ENCODE data around the gene MAML3.

The MAML3 gene

DNA sequence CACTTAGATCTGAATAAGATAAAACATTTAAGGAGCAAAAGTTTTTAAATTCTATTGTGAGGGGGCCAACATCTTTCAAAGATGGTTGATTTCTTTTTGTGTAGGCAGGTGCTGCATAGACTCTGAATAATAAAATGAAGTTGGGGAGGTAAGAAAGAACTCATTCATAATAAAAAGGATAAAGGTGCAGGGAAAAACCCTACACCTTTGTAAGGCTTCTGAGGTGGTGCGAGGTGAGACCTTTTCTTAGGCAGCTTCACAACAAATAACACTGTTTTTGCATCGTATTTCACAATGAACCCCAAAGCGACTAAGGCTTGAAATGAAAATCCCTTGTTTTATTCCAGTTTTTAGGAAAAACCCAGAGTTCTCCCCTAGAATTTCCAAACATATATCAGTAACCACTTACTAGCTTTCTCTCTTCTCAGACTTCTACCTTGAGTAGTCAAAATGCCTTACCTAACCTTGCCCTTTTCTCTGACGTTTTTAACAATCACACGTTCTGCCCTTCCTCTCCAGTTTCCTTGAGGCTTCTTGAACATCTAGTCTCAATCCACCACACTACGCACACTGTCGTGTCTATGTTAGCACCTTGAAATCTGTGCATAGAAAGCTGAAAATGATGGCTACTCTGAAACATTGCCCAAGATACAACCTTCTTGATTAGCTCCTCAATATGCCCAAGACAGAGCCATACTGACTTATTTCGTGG lies 30.2 kb downstream of the MAML3 start:
- no peak for DNase-seq

DNA sequence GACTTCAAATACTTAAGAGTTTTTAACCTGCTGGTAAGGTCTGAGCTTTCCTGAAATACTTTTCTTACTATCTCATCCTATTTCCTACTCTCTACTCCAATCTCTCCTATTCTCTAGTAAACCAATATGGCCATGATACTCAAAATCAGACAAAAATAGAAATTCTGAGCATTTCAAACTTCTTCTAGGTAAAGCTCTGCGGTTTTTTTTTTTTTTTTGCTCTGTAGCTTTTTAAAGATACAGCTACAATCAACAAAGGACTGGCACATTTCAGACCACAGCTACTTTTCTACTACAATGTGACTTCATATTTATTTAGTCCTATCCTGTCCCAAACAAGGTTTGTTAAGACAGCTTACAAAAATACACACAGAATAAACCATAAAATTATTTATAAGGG lies 31.1 kb downstream of the MAML3 start:
- no peak for DNase-seq

DNA sequence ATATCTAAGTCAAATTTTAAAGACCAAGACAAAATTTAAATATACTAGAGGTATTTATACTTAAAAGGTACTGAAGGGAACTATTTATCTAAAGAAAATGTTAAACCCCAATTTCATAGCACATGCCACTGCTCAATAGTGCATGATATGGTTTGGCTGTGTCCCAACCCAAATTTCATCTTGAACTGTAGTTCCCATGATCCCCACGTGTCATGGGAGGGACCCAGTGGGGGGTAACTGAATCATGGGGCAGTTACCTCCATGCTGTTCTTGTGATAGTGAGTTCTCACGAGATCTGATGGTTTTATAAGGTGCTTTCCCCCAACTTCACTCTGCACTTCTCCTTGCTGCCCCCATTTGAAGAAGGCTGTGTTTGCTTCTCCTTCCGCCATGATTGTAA lies 32.3 kb downstream of the MAML3 start:
- DNase-seq = no peak

DNA sequence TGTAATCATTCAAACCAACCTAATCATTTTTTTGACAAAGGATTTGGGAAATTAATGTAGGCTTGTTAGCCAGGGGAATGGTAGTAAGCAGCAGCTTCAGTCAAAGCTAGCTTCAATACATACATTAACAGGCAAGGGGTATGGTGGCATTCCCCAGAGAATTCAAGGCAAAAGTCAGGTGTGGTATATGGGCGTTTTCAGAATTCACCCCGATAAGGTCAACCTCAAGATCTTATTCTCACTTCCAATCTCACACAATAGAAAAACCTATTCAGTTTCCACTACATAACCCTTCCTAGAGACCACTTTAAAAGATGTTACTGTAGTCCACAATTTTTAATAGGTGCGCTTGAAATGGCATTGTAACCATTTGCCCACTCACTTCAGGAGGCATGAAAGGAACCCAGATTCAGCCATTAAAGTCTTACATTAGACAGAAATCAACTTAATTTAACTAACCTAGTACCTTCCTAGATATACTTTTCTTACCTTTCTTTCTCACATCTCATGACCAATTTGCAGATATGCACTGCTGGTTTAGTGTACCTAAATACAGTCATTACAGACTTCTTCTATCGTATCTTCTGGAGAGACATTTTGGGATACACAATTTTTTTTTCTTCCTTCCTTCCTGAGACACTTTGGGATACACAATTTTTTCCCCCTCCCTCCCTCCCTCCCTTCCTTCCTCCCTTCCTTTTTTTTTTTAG lies 34.9 kb downstream of the MAML3 start:
- no peak for DNase-seq

DNA sequence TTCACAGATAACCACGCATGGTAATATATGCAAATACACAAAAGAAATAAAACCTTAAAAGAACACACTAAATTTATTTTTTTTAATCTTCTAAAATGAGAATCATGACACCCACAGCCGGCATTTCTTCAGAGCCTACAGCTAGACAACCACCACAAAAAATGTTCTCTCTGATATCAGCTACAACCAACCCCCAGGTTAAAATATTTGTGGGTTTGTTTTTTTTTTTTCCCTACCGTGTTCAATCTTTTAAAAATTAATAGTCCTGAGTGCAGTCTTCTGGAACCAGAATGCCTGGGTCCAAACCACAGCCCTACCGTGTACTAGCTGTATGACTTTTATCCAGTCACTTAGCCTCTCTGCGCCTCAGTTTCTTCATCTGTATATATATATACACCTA lies 36.0 kb downstream of the MAML3 start:
- no peak for DNase-seq

DNA sequence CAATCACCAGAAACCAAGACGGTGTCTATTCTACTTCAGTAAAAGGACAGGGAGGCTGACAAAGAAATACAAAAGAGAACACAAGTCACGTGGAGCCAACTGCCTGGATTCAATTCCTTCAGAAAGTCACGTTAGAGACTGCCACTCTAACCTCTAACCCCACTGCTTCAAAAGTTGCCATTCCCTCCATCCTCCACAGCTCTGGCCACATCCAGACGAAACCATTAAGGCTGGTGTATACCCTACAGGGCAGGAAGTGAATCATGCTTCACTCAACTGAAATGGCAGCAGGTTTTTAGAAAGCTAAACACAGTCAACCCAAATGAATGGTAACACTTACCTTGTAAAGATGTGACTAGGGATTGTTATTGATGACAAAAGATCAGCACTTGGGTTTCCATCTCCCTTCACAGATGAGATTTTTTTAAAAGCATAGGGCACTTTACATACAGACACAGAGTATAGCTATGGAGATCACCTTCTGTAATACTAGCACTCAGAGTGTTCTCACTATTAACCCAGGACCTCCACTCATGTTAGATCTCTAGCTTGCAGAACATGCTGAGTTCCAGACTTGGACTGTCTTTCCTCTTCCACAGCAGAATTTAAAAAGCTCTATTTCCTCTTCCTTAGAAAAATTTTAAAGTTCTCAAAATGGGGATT lies 37.4 kb downstream of the MAML3 start:
- no peak for DNase-seq

DNA sequence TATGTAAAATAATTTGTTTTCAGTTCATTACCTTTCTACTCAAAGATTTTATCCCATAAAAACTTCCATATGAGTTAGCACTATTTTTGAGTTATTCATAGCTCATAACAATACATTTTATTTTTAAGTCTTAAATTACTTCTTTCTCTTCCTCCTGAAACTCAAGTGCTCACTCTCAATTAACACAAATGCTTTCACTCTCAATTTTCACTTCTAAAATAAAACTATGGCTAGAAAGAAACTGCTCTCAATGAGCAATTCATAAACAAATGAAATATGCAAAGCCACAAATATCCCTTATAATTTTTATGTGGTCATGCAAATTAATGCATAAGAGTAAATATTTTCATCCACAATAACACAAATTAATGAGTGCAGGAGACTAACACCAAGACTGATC lies 38.8 kb downstream of the MAML3 start:
- no peak for DNase-seq

DNA sequence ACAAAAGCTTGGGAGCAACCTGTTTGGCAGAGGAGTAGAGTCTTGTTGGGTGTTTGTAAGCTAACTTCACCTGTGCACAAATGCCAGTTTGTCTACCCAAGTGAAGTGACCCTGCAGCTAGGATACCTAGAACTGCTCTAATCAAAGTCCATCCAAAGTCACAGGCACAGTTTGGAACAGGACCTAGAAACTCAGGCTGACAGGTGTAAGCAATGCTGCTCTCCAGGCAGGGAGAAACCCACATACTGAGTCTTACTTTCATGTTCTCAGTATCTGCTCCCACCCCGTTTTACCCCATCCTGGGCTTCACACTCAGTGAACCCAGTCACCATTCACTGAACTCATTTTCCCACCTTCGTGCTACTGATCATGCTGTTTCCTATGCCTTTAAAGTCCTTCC lies 40.3 kb downstream of the MAML3 start:
- no peak for DNase-seq

DNA sequence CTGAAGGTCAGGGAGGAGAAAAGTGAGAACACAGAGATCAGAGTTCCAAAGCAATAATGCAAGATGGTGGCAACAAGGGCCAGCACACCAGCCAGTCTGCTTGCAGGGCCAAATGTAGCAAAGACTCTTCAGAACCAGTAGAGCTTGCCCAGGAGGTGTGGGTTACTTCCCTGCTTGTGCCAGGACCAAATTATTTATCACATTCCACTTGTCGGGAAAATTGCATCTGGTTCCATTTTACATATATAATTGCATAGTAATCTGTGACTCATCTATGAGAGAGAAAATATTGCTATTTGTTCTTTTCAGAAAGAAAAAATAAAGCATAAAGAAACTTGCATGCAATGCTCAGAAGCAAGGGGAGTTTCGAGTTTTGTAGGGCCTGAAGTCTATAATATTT lies 41.4 kb downstream of the MAML3 start:
- DNase-seq = no peak

DNA sequence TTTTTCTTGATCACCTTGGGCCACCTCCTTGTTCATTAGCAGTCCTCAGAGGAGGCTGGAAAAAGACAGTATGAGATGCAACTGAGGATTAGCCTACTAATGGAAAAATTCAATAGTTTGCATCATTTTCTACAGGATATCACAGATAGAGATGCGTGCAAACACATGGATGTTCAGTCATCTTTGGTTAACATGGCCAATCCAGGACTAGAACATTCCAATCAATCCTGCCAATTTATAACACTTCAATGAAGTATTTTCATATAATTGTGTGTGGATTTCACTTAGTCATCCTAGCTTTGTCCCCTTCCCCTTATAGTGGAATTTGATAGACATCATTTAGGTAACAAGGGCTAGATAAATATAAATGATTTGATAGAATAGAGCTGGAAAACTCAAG lies 42.7 kb downstream of the MAML3 start:
- no peak for DNase-seq

DNA sequence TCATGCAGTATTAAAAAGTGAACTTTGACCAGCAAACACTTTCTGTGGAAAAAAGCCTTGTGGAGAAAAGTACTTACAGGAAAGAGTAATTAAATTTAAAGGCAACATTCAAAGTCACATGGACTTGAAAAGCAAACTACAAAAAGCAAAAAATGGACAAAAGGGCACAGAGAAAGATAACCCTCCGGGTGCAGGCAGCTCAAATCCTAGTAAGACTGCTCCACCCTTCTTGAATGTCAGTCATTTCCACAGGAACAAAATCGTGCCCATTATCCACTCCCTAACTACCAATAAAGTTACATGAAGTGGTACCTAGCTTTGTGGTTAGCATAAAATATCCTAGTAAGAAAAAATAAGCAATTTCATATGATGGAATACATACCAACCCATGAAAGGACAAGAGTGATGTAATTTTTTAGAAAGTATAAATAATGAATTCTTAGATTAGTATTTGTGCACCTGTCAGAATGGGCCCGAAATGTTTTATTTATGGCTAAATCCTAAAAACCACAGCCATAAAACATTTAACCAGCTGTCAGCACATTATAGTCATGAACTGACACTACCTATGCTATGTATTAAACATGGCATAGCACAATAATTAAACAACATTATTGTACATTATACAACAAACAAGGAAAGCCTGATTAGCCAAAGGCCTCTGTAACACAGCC lies 43.3 kb downstream of the MAML3 start:
- no peak for DNase-seq

DNA sequence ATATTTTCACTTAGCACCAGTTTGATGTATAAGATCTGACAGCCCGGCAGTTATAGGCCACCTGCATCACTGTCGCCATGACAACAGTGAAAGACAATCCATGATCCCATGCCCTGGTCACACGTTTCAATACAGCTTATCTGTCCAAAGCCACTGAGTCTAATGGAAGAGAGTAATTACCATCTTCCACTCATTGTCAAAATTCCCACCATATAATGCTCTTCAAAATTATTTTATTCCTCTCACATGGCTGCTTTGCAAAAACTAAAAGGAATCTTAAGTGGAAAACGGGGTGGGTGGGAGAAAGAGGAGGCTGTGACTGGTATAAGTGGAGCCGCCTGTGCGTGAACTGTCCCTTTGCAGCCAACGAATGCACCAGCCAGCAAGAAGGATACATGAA lies 44.2 kb downstream of the MAML3 start:
- peak; percentile 17 for DNase-seq

DNA sequence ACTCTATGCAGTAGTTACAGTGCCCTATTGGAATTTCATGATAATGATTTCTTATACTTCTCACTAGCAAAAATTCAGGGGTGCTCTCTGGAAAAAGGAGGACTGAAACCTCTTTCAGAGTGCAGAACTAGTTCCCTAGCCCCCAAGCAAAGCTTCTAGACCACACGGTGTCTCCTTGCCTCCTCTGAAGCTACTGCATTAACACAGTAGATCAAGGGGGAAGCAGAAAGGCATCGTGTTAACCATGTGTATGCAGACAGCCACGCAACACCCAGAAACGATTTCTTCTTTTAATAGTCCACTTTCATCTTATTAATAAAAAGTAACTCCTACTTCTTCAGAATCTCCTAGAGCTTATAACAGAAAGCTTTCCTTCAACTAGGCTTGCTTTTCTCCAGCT lies 44.7 kb downstream of the MAML3 start:
- no peak for DNase-seq

DNA sequence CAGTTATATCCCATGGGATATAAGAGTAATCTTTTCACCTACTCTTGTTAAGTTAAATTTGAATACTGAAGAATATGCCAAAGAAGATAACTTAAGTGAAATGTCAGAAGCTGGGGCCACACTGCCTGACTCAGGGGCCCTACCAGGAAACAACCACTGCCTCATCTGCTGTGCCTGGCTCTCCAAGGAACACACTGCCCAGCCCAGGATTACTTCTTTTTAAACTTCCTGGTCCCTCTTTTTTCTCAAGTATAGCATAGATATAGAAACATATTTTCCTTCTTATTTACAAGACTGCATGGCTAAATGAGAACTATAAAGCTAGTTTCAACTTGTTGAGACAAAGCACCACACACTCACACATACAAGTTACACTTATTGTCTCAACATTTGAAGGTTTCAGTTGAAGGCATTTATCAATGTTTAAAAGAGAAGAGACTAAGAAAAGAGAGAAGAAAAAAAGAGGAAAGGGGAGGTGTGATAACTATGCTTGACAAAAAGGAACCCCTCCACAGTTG lies 45.2 kb downstream of the MAML3 start:
- no peak for DNase-seq

DNA sequence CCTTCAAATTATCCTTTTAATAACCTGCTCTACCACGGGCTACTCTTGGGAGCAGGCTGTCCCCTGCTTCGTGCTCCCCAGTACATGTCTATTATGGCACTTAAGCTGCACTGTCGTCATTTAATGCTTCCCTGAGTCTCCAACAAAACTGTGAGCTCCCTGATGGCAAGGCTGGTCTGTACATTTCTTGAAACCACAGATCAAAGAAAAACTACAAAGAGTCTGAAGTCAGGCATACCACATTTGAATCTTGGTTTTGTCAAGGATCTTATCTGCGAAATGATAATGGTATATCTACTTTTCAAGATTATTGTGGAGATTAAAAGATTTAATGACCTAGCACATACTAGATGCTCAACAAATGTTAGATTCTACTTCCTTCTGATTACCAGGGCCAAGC lies 45.7 kb downstream of the MAML3 start:
- no peak for DNase-seq

DNA sequence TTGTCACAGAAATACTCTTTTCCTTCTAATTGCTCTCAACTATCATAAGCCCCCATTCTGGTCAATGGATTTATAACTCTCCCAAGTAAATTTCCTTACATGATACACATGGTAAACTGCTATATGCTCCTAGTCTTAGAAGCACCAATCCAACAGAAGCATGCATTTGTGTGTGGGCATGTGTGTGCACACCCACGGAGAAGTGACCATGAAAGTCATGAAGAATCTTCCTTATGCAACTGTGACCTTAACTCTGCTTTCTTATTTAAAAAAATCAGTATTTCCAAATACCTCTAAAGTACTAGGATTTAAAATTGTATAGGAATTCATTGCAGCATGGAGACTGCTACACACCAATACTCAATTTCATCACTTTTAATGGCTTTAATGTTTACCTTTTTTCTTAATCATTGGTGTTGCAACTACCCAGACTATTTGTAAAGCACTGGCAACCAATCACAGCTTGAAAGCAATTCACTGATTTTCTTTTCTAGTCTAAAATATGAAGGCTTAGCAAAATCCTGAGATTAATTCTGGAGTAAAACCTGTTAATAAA lies 47.6 kb downstream of the MAML3 start:
- DNase-seq = no peak

DNA sequence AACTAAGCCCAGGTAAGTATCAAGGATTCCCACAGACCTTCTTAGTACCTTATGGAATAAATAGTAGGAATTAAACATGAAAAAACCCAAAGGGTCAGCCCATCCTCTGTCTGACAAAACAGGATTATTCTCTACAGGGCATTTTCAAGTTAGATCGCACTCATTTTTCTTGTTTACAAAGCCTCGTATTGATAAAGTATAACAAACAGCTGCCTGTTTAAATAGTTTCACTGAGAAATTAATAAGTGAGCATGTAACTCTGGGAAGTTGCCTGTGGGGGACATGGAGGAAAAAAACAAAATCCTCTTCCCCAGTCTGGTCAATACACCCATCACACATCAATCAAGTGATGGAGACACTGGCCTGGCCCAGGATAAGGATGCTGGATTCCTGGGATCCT lies 48.5 kb downstream of the MAML3 start:
- no peak for DNase-seq

DNA sequence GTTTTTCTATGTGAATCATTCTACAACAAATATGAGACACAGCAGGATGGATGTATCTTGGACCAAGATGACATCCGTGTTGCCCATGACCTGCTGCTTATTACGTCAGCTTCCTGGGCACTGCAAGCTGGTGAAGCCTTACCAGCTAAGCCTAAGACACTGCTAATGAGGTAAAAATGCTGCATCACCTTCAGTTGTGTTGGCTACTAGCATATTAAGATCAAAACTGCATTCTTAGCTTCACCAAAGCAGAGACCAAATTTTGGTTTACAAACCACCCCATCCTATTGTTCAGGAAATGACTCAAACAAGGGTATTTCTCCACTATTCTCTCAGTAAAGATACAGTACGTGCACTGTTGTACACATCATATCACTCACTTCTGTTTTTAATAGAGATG lies 50.3 kb downstream of the MAML3 start:
- no peak for DNase-seq

DNA sequence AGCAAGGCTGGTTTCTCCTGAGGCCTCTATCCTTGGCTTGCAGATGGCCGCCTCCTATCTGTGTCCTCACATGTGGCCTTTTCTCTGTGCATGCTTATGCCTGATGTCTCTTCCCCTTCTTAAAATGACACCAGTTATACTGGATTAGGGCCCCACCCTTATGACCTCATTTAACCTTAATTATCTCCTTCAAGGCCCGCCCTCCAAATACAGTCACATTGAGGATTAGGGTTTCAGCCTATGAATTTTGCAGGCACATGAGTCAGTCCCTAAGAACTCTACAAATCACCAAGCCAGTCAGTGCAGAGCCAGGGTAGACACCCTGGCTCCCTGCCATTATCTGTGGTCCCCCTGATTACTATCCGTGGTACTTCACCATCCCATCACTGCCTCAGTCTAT lies 51.6 kb downstream of the MAML3 start:
- no peak for DNase-seq

DNA sequence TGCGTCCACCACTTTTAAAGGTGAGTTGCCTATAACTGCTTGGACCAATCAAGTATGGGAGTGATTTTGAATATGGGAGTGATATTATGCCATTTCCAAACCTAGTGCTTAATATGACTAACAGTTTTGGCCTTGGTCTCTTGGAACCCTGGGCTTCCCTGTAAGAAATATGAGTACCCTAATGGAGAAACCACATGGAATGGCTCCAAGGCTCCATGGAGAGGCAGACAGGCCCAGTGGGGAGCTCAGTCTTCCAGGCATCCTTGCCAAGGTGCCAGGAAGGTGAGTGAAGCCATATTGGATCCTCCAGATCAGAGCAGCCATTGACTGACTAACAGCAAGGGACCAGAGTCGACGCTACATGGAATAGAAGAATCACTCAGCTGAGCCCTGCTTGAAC lies 53.2 kb downstream of the MAML3 start:
- DNase-seq = no peak

DNA sequence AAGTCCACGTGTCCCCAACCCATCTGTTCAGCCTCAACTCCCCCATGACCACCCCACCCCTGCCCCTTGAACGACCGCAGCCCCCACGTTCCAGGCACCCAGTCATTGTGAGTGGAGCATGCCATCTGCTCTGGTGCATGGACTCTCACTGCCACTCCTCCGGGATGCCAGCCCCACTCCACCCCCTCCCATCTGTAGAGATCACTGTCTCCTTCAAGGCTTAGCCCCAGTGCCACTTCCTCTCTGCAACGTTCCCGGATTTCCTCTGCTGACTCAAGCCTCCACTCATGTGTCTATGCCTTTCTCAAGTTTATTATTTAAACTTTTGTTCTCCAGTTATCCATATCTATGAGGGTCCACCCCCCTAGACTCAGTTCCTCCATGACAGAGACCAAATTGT lies 54.0 kb downstream of the MAML3 start:
- DNase-seq = peak; percentile 76

DNA sequence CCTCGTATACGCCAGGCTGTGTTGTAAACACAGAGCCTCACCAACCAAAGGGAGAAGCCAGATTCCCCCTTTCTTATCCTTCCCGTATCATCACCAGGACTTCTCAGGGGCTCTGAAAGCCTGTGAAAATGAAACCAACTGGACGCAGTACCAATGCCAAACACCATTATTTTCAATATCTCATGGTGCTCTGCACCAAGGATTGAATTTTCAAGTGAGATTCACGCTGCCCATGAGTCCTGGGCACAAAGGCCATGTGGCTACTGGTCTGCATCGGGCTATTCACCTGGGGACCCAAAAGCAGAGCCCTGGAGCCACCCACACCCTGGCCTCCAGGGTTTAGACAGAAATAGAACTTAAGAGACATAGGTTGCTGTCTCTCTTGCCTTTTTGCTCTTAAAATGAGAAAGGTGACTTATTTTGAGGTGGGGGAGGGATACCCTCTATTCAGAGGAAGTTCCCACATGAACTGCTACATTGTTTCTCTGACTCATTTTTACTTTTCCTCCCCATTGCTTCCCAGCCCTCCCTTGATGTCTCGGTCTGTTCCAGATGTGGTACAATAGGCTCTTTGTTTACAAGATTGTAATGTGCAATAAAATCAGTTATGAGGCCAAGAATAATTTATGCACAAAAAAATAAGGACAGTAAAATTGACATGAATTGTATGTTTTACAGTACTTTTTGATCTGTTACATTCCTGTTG lies 55.4 kb downstream of the MAML3 start:
- DNase-seq = no peak

DNA sequence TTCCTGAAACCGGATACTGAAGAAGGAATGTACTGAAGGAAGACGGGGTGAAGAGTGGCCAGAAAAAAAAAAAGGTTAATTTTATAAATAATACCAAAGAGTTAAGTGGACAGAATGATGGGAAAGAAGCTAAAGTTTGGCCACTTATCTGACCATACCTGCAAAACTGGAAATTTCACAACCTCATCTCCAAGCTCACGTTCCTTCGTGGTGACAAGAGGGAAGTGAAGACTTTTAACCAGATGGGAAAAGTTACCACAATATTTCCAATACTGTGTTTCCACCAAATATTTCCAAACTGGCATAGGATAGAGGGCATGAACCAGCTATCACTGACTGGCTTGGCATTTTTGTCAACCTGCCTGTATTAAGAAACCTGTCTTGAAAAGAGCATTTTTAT lies 56.4 kb downstream of the MAML3 start:
- no peak for DNase-seq

Data from NCI-H524 treated with DMSO at 0.1 percent for 48 hours (cell line).